Measurements from ENCODE around the gene CLSTN2. TPM values are rescaled to one million over a fixed set of nuclear protein-coding genes. Genes with fewer than 3 reads are reported as not detected.
A peak's percentile ranks its signal among the peaks of the same experiment; 100 is the strongest.

CLSTN2 gene
- total RNA-seq, 1 donor from 2014 or later: 16.0 TPM

DNA sequence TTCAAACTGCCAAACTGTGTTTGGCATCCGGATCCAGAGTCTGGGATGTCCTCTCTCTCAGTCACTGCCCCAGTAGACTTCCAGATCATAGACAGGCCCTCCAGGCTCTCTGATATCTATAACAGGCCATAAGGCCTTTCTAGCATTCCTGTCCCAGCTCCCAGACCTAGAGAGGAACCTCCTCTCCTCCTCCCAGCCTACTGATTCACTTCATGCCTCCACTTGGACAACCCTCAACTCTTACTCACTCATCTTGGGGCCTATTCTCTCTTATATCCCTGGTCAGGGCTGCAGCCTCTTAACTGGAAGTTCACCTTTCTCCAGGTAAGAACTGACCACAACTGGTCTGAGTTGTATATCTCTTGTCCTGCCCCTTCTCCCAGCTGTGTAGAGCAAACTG is 489.2 kb downstream of the CLSTN2 start:
- H3K4me3 ChIP-seq: no peak overlapping the region
- no peaks in the 10 kb centered on the region for H3K36me3 ChIP-seq
- H3K27me3 ChIP-seq: no peaks in the 10 kb centered on the region
- DNase-seq (ENCODE audit: extremely low spot score in 2 of 2): peak in 1 of 2 donors; percentile 27
- intact Hi-C loops (cut with DNase I): no loop called here
- no peak overlapping the region for H3K27ac ChIP-seq
- TF ChIP-seq POLR2A (IDR thresholded peaks at IDR 0.05) (no peak), POLR2AphosphoS5 (IDR thresholded peaks at IDR 0.05; ENCODE audit: insufficient read depth in 1 of 2, low read depth in 1 of 2) (no peak)
- TF ChIP-seq, protein P1, sequence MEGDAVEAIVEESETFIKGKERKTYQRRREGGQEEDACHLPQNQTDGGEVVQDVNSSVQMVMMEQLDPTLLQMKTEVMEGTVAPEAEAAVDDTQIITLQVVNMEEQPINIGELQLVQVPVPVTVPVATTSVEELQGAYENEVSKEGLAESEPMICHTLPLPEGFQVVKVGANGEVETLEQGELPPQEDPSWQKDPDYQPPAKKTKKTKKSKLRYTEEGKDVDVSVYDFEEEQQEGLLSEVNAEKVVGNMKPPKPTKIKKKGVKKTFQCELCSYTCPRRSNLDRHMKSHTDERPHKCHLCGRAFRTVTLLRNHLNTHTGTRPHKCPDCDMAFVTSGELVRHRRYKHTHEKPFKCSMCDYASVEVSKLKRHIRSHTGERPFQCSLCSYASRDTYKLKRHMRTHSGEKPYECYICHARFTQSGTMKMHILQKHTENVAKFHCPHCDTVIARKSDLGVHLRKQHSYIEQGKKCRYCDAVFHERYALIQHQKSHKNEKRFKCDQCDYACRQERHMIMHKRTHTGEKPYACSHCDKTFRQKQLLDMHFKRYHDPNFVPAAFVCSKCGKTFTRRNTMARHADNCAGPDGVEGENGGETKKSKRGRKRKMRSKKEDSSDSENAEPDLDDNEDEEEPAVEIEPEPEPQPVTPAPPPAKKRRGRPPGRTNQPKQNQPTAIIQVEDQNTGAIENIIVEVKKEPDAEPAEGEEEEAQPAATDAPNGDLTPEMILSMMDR (IDR thresholded peaks at IDR 0.05): no peak
- H3K9me3 ChIP-seq: no peaks in the 10 kb centered on the region
- H3K4me1 ChIP-seq: no peaks in the 10 kb centered on the region

DNA sequence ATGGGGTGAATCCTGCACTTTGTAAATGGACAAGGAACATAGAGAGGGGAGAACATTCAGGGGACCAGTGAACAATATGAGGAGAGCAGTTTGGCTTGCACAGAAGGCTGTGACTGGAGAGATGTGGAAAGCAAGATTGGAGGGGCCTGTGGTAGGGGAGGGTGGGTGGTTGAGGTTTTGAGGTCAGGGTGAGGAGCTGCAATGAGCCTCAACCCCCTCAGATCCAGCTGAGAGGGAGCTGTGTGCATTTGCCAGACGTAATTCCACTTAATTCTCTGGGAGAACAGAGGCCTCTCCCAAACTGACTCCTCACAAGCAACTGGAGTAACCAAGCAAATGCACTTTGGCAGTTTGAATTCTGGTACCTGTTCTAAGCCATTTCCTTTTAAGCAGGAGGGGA is 489.7 kb downstream of the CLSTN2 start:
- TF ChIP-seq, protein P1 (IDR thresholded peaks at IDR 0.05): no peak
- no peak for TF ChIP-seq POLR2AphosphoS5 (IDR thresholded peaks at IDR 0.05; ENCODE audit: insufficient read depth in 1 of 2, low read depth in 1 of 2)
- TF ChIP-seq POLR2A (IDR thresholded peaks at IDR 0.05): no peak
- no peaks in the 10 kb centered on the region for H3K9me3 ChIP-seq
- H3K27me3 ChIP-seq: no peaks in the 10 kb centered on the region
- intact Hi-C loops (cut with DNase I): no loop called here
- no peaks in the 10 kb centered on the region for H3K4me1 ChIP-seq
- DNase-seq (ENCODE audit: extremely low spot score in 2 of 2): peak in 1 of 2 donors; percentile 52
- no peaks in the 10 kb centered on the region for H3K36me3 ChIP-seq
- H3K27ac ChIP-seq: no peak overlapping the region
- H3K4me3 ChIP-seq: no peak overlapping the region

DNA sequence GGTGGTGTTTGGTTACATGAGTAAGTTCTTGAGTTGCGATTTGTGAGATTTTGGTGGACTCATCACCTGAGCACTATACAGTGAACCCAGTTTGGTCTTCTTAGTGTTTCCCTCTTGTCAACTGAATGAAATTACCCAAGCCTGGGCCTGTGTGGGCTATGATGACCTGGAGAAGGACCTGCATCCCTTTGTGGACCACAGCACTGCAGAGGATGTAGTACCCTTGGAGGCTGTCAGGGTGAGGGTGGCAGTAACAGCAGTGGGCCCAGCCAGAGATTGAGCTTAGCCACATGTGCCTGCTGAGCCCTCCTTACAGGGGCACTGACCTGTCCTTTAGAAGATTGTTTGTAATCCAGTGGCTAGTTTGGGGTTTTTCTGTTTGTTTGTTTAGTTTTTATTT is 492.8 kb downstream of the CLSTN2 start:
- Histone ChIP-seq H3K4me3 (no peak overlapping the region), H3K27ac (no peak overlapping the region), H3K4me1 (no peaks in the 10 kb centered on the region), H3K9me3 (no peaks in the 10 kb centered on the region), H3K27me3 (no peaks in the 10 kb centered on the region), H3K36me3 (no peaks in the 10 kb centered on the region)
- TF ChIP-seq POLR2A (IDR thresholded peaks at IDR 0.05) (no peak), POLR2AphosphoS5 (IDR thresholded peaks at IDR 0.05; ENCODE audit: insufficient read depth in 1 of 2, low read depth in 1 of 2) (no peak)
- TF ChIP-seq, protein P1 (IDR thresholded peaks at IDR 0.05): no peak
- intact Hi-C loops (cut with DNase I): no loop called here
- DNase-seq (ENCODE audit: extremely low spot score in 2 of 2): peak in 1 of 2 donors; percentile 49

DNA sequence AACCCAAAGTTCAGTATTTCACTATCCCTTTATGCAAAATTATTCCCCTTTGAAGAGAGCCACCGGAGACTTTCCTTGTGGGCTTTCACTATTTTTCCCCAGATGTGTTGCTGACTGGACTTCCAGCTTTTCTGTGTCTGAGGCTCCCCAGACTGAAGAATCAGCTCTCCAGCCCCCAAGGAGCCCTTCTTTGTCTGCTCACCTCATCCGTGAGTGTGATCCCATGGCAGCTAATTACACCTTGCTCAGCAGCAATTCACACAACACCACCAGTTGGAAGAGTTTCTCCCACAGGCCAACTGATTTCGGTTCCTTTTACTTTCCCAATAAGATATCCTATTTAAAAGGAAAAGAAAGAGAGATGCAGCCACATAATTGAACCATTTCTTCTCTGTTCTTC is 493.4 kb downstream of the CLSTN2 start:
- TF ChIP-seq POLR2A (IDR thresholded peaks at IDR 0.05) (no peak), POLR2AphosphoS5 (IDR thresholded peaks at IDR 0.05; ENCODE audit: insufficient read depth in 1 of 2, low read depth in 1 of 2) (no peak)
- TF ChIP-seq, protein P1 (IDR thresholded peaks at IDR 0.05): no peak
- DNase-seq (ENCODE audit: extremely low spot score in 2 of 2): no peak
- H3K27me3 ChIP-seq: no peaks in the 10 kb centered on the region
- no peaks in the 10 kb centered on the region for H3K4me1 ChIP-seq
- H3K27ac ChIP-seq: no peak overlapping the region
- no peak overlapping the region for H3K4me3 ChIP-seq
- no peaks in the 10 kb centered on the region for H3K36me3 ChIP-seq
- H3K9me3 ChIP-seq: no peaks in the 10 kb centered on the region
- intact Hi-C loops (cut with DNase I): no loop called here

DNA sequence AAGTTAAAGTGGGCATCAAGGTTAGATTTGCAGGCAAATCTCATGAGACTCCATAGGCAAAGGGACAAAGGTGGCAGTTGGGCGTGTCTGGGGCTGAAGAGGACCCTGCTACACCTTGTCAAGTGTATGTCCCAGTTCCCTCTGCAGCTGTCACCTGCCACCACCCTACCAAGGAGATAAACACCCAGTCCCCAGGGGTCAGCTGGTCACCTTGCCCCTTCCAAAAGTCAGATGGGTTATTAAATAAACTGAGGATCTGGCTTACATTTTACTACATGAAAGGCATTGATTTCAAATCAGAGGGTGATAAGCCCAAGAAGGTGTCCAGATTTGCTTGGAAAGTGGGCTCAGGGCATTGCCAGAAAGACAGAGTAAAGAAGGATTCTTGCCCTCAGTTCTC is 494.8 kb downstream of the CLSTN2 start:
- intact Hi-C loops (cut with DNase I): no loop called here
- no peaks in the 10 kb centered on the region for H3K27me3 ChIP-seq
- no peaks in the 10 kb centered on the region for H3K9me3 ChIP-seq
- no peak overlapping the region for H3K4me3 ChIP-seq
- H3K4me1 ChIP-seq: no peaks in the 10 kb centered on the region
- DNase-seq (ENCODE audit: extremely low spot score in 2 of 2): peak in 1 of 2 donors; percentile 52
- TF ChIP-seq POLR2A (IDR thresholded peaks at IDR 0.05): no peak
- H3K36me3 ChIP-seq: no peaks in the 10 kb centered on the region
- no peak overlapping the region for H3K27ac ChIP-seq

Data from vagina (tissue), 2 donors.